Heart right ventricle (tissue), 16 donors: ENCODE data around the gene TAS1R2. TPM values are rescaled to one million over a fixed set of nuclear protein-coding genes. Genes with fewer than 3 reads are reported as not detected.

ENCODE experiments used
- ATAC-seq, 8 donors: fragments of 200-7000 bp; cut with Tn5 transposase; one replicate each; pipeline ENCODE4 v1.9.1; 2020; ENCODE audit warnings: mild to moderate bottlenecking in 8 of 8, moderate library complexity in 8 of 8, moderate number of reproducible peaks in 1 of 8
- DNase-seq, 2 donors: peaks; one replicate each; pipeline ENCODE4 v3.0.0-alpha.2; 2020
- H3K27ac ChIP-seq, 10 donors: fragments of 200-600 bp; sonication (generic) in 2 of 10; one replicate each; pipeline versions ENCODE4 v1.5.0 to v1.8.0; 2020 to 2022; ENCODE audit warnings: mild to moderate bottlenecking in 3 of 10
- H3K27me3 ChIP-seq, 7 donors: fragments of 200-600 bp; one replicate each; pipeline ENCODE4 v1.8.0; 2021 to 2022; ENCODE audit warnings: mild to moderate bottlenecking in 2 of 7
- H3K36me3 ChIP-seq, 9 donors: fragments of 200-600 bp; sonication (generic) in 1 of 9; one replicate each; pipeline versions ENCODE4 v1.5.0 to v1.8.0; 2020 to 2022; ENCODE audit warnings: mild to moderate bottlenecking in 2 of 9
- H3K4me1 ChIP-seq, 9 donors: fragments of 200-600 bp; sonication (generic) in 1 of 9; one replicate each; pipeline versions ENCODE4 v1.5.0 to v1.8.0; 2020 to 2022; ENCODE audit warnings: mild to moderate bottlenecking in 4 of 9
- H3K4me3 ChIP-seq, 10 donors: fragments of 200-600 bp; sonication (generic) in 2 of 10; one replicate each; pipeline versions ENCODE4 v1.5.0 to v1.8.0; 2020 to 2022; ENCODE audit warnings: mild to moderate bottlenecking in 7 of 10, moderate library complexity in 2 of 10
- H3K9me3 ChIP-seq, 11 donors: fragments of 200-600 bp in 10 of 11; sonication (generic) in 2 of 11; one replicate each; pipeline versions ENCODE4 v1.5.0 to v1.8.0; 2013 to 2022; ENCODE audit warnings: mild to moderate bottlenecking in 2 of 11, control low read depth in 1 of 11, moderate library complexity in 1 of 11
- WGBS, 2 donors: extraction: QIAGEN DNeasy Blood & Tissue Kit; methylation state at CpG; one replicate each; pipeline ENCODE4 v1.1.7; 2013; ENCODE audit warnings: inconsistent platforms in 1 of 2; 5-methylcytosine and 5-hydroxymethylcytosine counted together
- intact Hi-C, 10 donors: fragments of 100-400 bp; cut with DNase I; formaldehyde crosslinking; loops; one replicate each; pipeline versions ENCODE4 v1.11.1 to v1.14.2; 2022
- polyA plus RNA-seq, 2 donors: library from polyadenylated mRNA; stranded (reverse); fragments of 200-250 nt; gene quantifications; one replicate each; pipeline ENCODE4 v1.2.3, GENCODE V29; 2013
- total RNA-seq, 10 donors: library from RNA; stranded (reverse); fragmentation: NEBNext Ultra II Directional in 3 of 10; extraction: Animal tissue kit (Norgen Biotek cat#: 25700) in 3 of 10; gene quantifications; one replicate each; pipeline versions ENCODE4 v1.2.1 to v1.2.4, GENCODE V29; 2021 to 2023
- TF ChIP-seq, protein P1 (sequence below), 9 donors: fragments of 200-600 bp; sonication (generic) in 2 of 9; IDR thresholded peaks; one replicate each; pipeline versions ENCODE4 v1.5.0 to v1.8.0; 2021 to 2022; ENCODE audit warnings: antibody characterized with exemption in 9 of 9, mild to moderate bottlenecking in 5 of 9, moderate library complexity in 1 of 9
- donor health status: Arrhythmogenic right ventricular cardiomyopathy.
- donor health status: ischemic (EF 13 %, LVEDD 7.1; RV severe dilation, severe dysfunction).
- donor health status: healthy with polysubstance abuse.
- donor health status: DM: no; HTN: yes; CAD: no.
- donor health status: DM: no; HTN: no; CAD: no.
- donor health status: ischemic (EF 25% LVEDD 6.9; RV normal size, moderate dysfunction).
- donor health status: ischemic (EF 25% LVEDD 5.7; RV mildly dilated, moderate dysfunction).
- donor health status: healthy.
- donor health status: DM: yes; HTN: yes; CAD: no.
- donor health status: Ischemic cardiomyopathy.
- donor health status: ischemic (EF 35%, LVEDD 5.7; RV mildly dilated, moderate dysfunction).
- donor health status: nonischemic (EF 11% LVEDD 7.7; RV severe dilation, severe dysfunction).
- donor health status: DM: yes; HTN: yes; CAD: no.
- donor health status: PGD.
- donor health status: ischemic (EF 29% LVEDD 5.4; RV normal size, mild dysfunction).
- donor health status: nonischemic (EF 23%, LVEDD 6.1; RV moderate dilation, normal function).

TAS1R2 gene
- total and polyA plus RNA-seq, 12 donors = not detected

GRCh38 chr1:18903291-18903756, 43.9 kb upstream of the TAS1R2 start:
- WGBS, 2 donors = 49 to 57% methylated on average over 8 of the region's 8 CpGs
- TF ChIP-seq, protein P1, sequence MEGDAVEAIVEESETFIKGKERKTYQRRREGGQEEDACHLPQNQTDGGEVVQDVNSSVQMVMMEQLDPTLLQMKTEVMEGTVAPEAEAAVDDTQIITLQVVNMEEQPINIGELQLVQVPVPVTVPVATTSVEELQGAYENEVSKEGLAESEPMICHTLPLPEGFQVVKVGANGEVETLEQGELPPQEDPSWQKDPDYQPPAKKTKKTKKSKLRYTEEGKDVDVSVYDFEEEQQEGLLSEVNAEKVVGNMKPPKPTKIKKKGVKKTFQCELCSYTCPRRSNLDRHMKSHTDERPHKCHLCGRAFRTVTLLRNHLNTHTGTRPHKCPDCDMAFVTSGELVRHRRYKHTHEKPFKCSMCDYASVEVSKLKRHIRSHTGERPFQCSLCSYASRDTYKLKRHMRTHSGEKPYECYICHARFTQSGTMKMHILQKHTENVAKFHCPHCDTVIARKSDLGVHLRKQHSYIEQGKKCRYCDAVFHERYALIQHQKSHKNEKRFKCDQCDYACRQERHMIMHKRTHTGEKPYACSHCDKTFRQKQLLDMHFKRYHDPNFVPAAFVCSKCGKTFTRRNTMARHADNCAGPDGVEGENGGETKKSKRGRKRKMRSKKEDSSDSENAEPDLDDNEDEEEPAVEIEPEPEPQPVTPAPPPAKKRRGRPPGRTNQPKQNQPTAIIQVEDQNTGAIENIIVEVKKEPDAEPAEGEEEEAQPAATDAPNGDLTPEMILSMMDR (IDR thresholded peaks at IDR 0.05) = no peak
- H3K4me3 ChIP-seq = peak overlapping the region; percentile 68 to 96 (median 81)
- no peaks in the 10 kb centered on the region for H3K27me3 ChIP-seq
- intact Hi-C loops = loop anchor here in 4 of 10 donors (10.0 kb wide), 3 partner anchors 51 to 341 kb away; partner anchors contain the start of gene IFFO2 (in 2 of the 4)
- H3K4me1 ChIP-seq = peaks cover 14 to 46% (median 41%) of the 10 kb centered on the region in 9 donors
- DNase-seq (no peak), ATAC-seq (no peak)
- H3K27ac ChIP-seq = peak overlapping the region; percentile 85 to 96 (median 92)
- peaks cover 0 to 8% (median 0%) of the 10 kb centered on the region in 9 donors for H3K36me3 ChIP-seq
- H3K9me3 ChIP-seq = no peaks in the 10 kb centered on the region

DNA sequence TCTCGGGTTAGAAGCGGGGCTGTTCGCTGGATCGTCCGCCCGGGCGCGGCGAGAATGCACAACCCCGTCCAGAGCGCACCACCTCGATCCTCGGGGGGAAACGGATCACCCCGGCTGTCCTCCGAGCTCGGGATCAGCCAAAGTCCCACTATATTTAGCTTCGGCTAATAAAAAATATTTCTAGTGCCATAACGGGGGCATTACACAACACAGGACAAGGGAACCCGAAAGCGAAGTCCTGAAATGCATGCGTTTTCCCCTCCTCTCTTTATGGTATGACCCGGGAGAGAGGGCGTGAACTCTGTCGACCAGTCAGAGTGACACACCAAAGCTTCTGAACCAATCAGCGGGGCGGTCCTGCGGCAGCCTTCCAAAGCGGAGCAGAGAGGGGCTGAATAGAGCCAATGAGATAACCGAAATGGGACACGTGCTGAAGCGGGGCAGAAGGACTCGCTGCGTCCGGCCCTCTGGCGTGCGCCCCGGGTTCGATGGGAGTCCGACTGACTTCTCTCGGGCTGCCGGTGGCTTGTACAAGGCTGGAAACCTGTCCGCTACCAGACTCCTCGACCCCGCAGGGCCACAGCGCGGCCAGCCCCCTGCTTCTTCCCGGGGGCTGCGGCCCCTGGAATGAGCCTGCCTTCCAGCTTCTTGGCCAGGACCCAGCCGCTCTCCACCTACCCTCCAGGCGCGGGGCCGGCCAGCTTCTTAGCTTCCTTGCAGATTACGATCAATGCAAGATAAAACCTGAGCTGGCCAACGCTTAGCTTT, 43.2 kb upstream of the TAS1R2 start, which contains the start of gene ALDH4A1:
Gene ALDH4A1 (minus strand): TSS at position 33 of the 768 bp plus-strand sequence. CDS start 32 bp downstream, at position 1.
- peaks cover 12 to 40% (median 35%) of the 10 kb centered on the region in 9 donors for H3K4me1 ChIP-seq
- H3K27me3 ChIP-seq = no peaks in the 10 kb centered on the region
- H3K36me3 ChIP-seq = peaks cover 0 to 3% (median 0%) of the 10 kb centered on the region in 9 donors
- peak; percentile 96 to 99 for DNase-seq
- H3K4me3 ChIP-seq = peak within 1 kb of the TSS; percentile 68 to 96 (median 81)
- TF ChIP-seq, protein P1 (IDR thresholded peaks at IDR 0.05) = peak in 3 of 9 donors; percentile 3 to 17 (median 7)
- peak; percentile 96 to 98 (median 98) for ATAC-seq
- intact Hi-C loops = loop anchor here in 4 of 10 donors (10.0 kb wide), 3 partner anchors 52 to 342 kb away; partner anchors contain the start of gene IFFO2 (in 2 of the 4)
- 0% methylated on average over 55 of the region's 55 CpGs for WGBS, 2 donors
- peak within 1 kb of the TSS; percentile 85 to 96 (median 92) for H3K27ac ChIP-seq
- H3K9me3 ChIP-seq = no peaks in the 10 kb centered on the region

- intact Hi-C loops = loop anchor here in 4 of 10 donors (10.0 kb wide), 3 partner anchors 53 to 343 kb away; partner anchors contain the start of gene IFFO2 (in 2 of the 4)
- Histone ChIP-seq H3K4me1 (peaks cover 6 to 33% (median 28%) of the 10 kb centered on the region in 9 donors), H3K27me3 (no peaks in the 10 kb centered on the region), H3K36me3 (peaks cover 0 to 7% (median 0%) of the 10 kb centered on the region in 9 donors), H3K4me3 (peak overlapping the region; percentile 68 to 96 (median 81)), H3K9me3 (no peaks in the 10 kb centered on the region), H3K27ac (peak overlapping the region; percentile 85 to 96 (median 92))
- DNase-seq = no peak
- TF ChIP-seq, protein P1 (IDR thresholded peaks at IDR 0.05) = no peak
- peak in 4 of 8 donors; percentile 2 to 14 (median 6) for ATAC-seq
- WGBS, 2 donors = 0% methylated on average over 42 to 44 of the region's 44 CpGs
Observed at GRCh38 chr1:18901952-18902522, 42.6 kb upstream of the TAS1R2 start.
